Colonic mucosa (tissue), 4 donors: ENCODE measurements around the gene CYTH3. TPM values are rescaled to one million over a fixed set of nuclear protein-coding genes. Genes with fewer than 3 reads are reported as not detected.
"Not testable (repeated sequence)": the region's sequence is repeated elsewhere in the genome, so short reads cannot be mapped to it uniquely, and the experiment has no call there.

Experiments
- DNase-seq: peaks from one replicate; pipeline ENCODE4 v3.0.0-alpha.2; 2020
- H3K27ac ChIP-seq: fragments of 200-600 bp; one replicate; pipeline ENCODE4 v1.8.0; 2021
- H3K27me3 ChIP-seq: fragments of 200-600 bp; one replicate; pipeline ENCODE4 v1.8.0; 2021
- H3K36me3 ChIP-seq: fragments of 200-600 bp; one replicate; pipeline ENCODE4 v1.8.0; 2021
- H3K4me1 ChIP-seq: fragments of 200-600 bp; one replicate; pipeline ENCODE4 v1.8.0; 2021; ENCODE audit warnings: mild to moderate bottlenecking
- H3K4me3 ChIP-seq: fragments of 200-600 bp; one replicate; pipeline ENCODE4 v1.8.0; 2021
- H3K9ac ChIP-seq, 2 donors: one replicate each; pipeline ENCODE4 v1.7.0; 2013; ENCODE audit warnings: control low read depth in 2 of 2, low read depth in 2 of 2, low read length in 2 of 2
- H3K9me3 ChIP-seq: fragments of 200-600 bp; one replicate; pipeline ENCODE4 v1.8.0; 2021
- intact Hi-C: fragments of 100-400 bp; cut with DNase I; formaldehyde crosslinking; loops from one replicate; pipeline ENCODE4 v1.14.1; 2022
- total RNA-seq, 2 donors: library from RNA; stranded (reverse); fragmentation: NEBNext Ultra II Directional in 1 of 2; extraction: Animal tissue kit (Norgen Biotek cat#: 25700) in 1 of 2; gene quantifications; one replicate each; pipeline ENCODE4 v1.2.1, GENCODE V29; 2021
- TF ChIP-seq, protein P1 (sequence below): fragments of 200-600 bp; IDR thresholded peaks from one replicate; pipeline ENCODE4 v1.8.0; 2022; ENCODE audit warnings: antibody characterized with exemption, mild to moderate bottlenecking
- donor health status: healthy.
- donor health status: DM: no; HTN: no; CAD: no.
- donor health status: DM: no; HTN: no; CAD: no.

CYTH3 gene
- total RNA-seq, 2 donors from 2014 or later: 9.1 to 11.3 TPM

DNA sequence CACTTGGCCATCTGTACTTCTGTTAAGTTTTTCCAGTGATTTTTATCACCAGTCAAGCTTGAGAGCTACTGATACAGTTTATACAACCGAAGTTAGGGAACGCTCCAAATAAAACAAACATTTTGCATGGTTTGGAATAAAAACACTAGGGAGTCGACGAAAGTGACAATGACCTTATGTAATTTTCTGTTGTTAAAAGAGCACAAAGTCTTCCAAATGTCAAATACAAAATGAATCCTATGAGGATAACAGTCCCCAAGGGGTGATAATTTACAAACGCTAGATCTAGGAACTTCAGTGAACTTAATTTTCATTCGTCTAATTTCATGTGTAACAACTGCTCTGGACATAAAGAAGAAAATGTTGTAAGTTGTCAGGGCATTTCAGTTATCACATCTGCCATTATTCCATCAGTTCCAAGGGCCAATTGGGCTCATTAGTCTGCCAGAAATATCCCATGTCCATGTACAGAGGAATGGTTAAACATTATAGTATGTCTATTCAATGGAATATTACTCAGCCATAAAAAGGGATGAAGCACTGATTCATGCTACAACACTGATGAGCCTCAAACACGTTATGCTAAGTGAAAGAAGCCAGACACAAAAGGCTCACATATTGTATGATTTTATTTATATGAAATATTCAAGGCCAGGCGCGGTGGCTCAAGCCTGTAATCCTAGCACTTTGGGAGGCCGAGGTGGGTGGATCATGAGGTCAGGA, 38.0 kb upstream of the CYTH3 start:
- intact Hi-C loops: no loop called here
- H3K9ac ChIP-seq: no peak overlapping the region
- no peak for DNase-seq
- no peaks in the 10 kb centered on the region for H3K36me3 ChIP-seq
- H3K9me3 ChIP-seq: no peaks in the 10 kb centered on the region
- no peak overlapping the region for H3K27ac ChIP-seq
- H3K27me3 ChIP-seq: no peaks in the 10 kb centered on the region
- no peaks in the 10 kb centered on the region for H3K4me1 ChIP-seq
- TF ChIP-seq, protein P1, sequence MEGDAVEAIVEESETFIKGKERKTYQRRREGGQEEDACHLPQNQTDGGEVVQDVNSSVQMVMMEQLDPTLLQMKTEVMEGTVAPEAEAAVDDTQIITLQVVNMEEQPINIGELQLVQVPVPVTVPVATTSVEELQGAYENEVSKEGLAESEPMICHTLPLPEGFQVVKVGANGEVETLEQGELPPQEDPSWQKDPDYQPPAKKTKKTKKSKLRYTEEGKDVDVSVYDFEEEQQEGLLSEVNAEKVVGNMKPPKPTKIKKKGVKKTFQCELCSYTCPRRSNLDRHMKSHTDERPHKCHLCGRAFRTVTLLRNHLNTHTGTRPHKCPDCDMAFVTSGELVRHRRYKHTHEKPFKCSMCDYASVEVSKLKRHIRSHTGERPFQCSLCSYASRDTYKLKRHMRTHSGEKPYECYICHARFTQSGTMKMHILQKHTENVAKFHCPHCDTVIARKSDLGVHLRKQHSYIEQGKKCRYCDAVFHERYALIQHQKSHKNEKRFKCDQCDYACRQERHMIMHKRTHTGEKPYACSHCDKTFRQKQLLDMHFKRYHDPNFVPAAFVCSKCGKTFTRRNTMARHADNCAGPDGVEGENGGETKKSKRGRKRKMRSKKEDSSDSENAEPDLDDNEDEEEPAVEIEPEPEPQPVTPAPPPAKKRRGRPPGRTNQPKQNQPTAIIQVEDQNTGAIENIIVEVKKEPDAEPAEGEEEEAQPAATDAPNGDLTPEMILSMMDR: no peak
- no peak overlapping the region for H3K4me3 ChIP-seq

DNA sequence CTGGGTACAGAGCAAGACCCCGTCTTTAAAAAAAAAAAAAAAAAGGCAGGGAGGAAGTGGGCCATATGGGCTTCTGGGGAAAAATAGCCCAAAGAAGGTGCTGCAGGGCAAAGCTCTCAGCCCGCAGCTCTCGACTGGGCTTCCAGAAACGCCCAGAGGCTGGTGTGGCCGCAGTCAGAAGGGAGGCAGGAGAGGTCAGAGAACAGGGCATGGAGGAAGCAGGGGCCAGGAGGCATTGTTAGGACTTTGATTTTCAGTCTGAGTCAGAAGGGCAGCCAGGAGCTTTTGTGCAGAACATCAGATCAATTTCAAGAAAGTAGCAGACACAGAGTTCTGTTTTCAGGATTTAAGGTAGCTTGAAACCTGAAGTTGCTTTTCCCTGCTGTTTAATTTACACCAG, 35.3 kb upstream of the CYTH3 start:
- no peaks in the 10 kb centered on the region for H3K36me3 ChIP-seq
- H3K4me1 ChIP-seq: no peaks in the 10 kb centered on the region
- TF ChIP-seq, protein P1: no peak
- no peak overlapping the region for H3K4me3 ChIP-seq
- no peak overlapping the region for H3K9ac ChIP-seq
- H3K27me3 ChIP-seq: no peaks in the 10 kb centered on the region
- no peak for DNase-seq
- no peaks in the 10 kb centered on the region for H3K9me3 ChIP-seq
- H3K27ac ChIP-seq: no peak overlapping the region
- intact Hi-C loops: no loop called here

DNA sequence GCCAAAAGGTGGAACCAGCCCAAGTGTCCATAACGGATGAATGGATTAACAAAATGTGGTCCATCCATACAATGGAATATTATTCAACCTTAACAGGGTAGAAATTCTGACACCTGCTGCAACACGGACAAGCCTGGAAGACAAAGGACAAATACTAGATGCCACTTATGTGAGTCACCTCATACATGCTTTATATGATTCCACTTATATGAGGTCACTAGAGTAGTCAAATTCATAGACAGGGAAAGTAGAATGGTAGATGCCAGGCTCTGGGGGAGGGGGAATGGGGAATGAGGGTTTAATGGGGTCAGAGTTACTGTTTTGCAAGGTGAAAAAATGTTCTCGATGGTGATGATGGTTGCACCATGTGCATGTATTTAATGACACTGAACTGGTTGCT, 34.0 kb upstream of the CYTH3 start:
- Histone ChIP-seq H3K4me1 (no peaks in the 10 kb centered on the region), H3K36me3 (no peaks in the 10 kb centered on the region), H3K27ac (no peak overlapping the region), H3K4me3 (no peak overlapping the region), H3K9ac (no peak overlapping the region), H3K9me3 (no peaks in the 10 kb centered on the region), H3K27me3 (no peaks in the 10 kb centered on the region)
- TF ChIP-seq, protein P1: no peak
- intact Hi-C loops: no loop called here
- no peak for DNase-seq

DNA sequence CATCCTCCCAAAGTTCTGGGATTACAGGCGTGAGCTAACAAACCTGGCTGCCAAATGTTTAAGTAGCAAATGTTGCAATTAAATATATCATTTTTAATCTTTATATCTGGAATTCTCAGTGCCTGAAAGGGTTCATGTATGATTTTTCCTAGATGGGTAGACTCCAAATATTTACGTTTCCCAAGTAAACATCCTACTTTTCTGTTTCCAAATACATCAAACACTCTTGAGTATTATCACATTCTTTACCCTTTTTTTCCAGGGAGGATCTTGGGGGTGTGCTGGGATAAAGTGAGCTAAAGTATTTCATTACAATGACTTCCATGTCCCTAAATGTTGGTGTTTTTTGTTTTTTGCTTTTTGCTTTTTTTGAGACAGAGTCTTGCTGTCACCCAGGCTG, 32.9 kb upstream of the CYTH3 start:
- TF ChIP-seq, protein P1: no peak
- H3K9me3 ChIP-seq: no peaks in the 10 kb centered on the region
- intact Hi-C loops: no loop called here
- no peak overlapping the region for H3K27ac ChIP-seq
- H3K9ac ChIP-seq: no peak overlapping the region
- no peaks in the 10 kb centered on the region for H3K4me1 ChIP-seq
- no peaks in the 10 kb centered on the region for H3K36me3 ChIP-seq
- no peak overlapping the region for H3K4me3 ChIP-seq
- no peak for DNase-seq
- H3K27me3 ChIP-seq: no peaks in the 10 kb centered on the region

DNA sequence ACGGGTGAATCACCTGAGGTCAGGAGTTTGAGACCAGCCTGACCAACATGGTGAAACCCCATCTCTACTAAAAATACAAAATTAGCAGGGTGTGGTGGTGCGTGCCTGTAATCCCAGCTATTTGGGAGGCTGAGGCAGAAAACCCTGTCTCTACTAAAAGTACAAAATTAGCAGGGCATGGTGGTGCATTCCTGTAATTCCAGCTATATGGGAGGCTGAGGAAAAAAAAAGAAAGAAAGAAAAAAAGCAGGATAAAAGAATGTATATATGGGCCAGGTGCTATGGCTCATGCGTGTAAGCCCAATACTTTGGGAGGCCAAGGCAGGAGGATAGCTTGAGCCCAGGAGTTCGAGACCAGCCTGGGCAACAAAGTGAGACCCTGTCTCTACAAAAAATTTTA, 29.0 kb upstream of the CYTH3 start:
- H3K27ac ChIP-seq, H3K27me3 ChIP-seq, H3K9me3 ChIP-seq, H3K4me1 ChIP-seq, intact Hi-C loops, H3K4me3 ChIP-seq, H3K9ac ChIP-seq, H3K36me3 ChIP-seq, DNase-seq: not testable (repeated sequence)

DNA sequence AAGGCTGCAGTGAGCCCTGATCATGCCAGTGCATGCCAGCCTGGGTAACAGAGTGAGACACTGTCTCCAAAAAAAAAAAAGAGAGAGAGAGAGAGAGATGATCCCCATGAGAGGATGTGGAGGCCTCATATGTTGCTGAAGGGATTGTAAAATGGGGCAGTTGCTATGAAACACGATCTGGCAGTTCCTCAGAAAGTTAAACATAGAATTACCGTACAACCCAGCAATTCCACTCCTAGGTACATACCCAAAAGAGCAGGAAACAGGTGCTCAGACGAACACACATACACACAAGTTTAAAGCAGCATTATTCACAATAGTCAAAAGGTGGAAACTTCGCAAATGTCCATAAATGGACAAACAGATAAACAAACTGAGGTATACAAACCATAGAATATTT, 27.4 kb upstream of the CYTH3 start:
- TF ChIP-seq, protein P1: no peak
- Histone ChIP-seq H3K9ac (no peak overlapping the region), H3K27ac (no peak overlapping the region), H3K4me1 (no peaks in the 10 kb centered on the region), H3K9me3 (no peaks in the 10 kb centered on the region), H3K36me3 (no peaks in the 10 kb centered on the region), H3K4me3 (no peak overlapping the region), H3K27me3 (no peaks in the 10 kb centered on the region)
- no peak for DNase-seq
- intact Hi-C loops: no loop called here
